Transverse colon (tissue), 4 donors: ENCODE data around the gene KCNK15.

ENCODE experiments used
- EP300 ChIP-seq: sonication (generic); formaldehyde crosslinking; IDR thresholded peaks from one replicate; pipeline ENCODE4 v1.6.1; 2017; ENCODE audit warnings: antibody characterized with exemption, low read depth
- POLR2A ChIP-seq: fragments of 450-650 bp; IDR thresholded peaks from one replicate; pipeline ENCODE4 v1.6.1; 2016; ENCODE audit warnings: antibody characterized with exemption, mild to moderate bottlenecking, moderate library complexity
- POLR2AphosphoS5 ChIP-seq, 3 donors: sonication (generic); formaldehyde crosslinking; IDR thresholded peaks; one replicate each; pipeline ENCODE4 v1.6.1; 2016; ENCODE audit warnings: antibody characterized with exemption in 3 of 3
- TF ChIP-seq, protein P1 (sequence below), 5 experiments: fragments of 200-600 bp in 3 of 5; fragments of 450-650 bp in 2 of 5; sonication (generic) in 3 of 5; IDR thresholded peaks; 1 replicate in 2 of 5; 2 replicates in 3 of 5; pipeline ENCODE4 v1.5.1; 2016 to 2017; ENCODE audit warnings: antibody characterized with exemption in 5 of 5, inconsistent platforms in 3 of 5, mild to moderate bottlenecking in 2 of 5, moderate library complexity in 1 of 5

DNA sequence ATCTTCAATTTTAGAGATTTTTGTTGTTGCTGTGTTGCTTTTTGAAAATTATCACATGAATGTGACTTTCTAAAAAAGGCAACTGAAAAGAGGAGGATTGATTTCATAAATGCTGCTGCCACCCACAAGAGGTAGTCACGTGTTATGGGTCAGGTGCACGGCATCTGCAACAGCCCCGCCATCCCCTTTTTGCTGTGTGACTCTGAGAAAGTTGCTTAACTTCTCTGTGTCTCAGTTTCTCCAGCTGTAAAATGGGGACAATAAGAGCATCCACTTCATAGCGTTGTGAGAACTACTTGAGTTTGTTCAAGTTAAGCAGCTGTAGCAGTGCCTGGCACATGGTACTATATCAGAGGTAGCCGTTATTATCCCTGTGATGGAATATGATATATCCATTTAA is 19.8 kb upstream of the KCNK15 start:
- TF ChIP-seq, protein P1, sequence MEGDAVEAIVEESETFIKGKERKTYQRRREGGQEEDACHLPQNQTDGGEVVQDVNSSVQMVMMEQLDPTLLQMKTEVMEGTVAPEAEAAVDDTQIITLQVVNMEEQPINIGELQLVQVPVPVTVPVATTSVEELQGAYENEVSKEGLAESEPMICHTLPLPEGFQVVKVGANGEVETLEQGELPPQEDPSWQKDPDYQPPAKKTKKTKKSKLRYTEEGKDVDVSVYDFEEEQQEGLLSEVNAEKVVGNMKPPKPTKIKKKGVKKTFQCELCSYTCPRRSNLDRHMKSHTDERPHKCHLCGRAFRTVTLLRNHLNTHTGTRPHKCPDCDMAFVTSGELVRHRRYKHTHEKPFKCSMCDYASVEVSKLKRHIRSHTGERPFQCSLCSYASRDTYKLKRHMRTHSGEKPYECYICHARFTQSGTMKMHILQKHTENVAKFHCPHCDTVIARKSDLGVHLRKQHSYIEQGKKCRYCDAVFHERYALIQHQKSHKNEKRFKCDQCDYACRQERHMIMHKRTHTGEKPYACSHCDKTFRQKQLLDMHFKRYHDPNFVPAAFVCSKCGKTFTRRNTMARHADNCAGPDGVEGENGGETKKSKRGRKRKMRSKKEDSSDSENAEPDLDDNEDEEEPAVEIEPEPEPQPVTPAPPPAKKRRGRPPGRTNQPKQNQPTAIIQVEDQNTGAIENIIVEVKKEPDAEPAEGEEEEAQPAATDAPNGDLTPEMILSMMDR (IDR thresholded peaks at IDR 0.05) = no peak
- TF ChIP-seq POLR2A (no peak), EP300 (no peak), POLR2AphosphoS5 (IDR thresholded peaks at IDR 0.05) (no peak)
